HepG2 (cell line): ENCODE data around the gene HK3. TPM values are rescaled to one million over a fixed set of nuclear protein-coding genes. Genes with fewer than 3 reads are reported as not detected.

Source experiments
- ATAC-seq: fragments of 200-7000 bp; cut with Tn5 transposase; 3 replicates; pipeline ENCODE4 v1.9.1; 2020; ENCODE audit warnings: mild to moderate bottlenecking, moderate library complexity
- BruUV-seq: library from RNA; stranded (reverse); fragments of 400-500 nt; replicated peaks from 2 replicates; lab custom pipeline; 2021; lab: Mats Ljungman, UMichigan
- CTCF ChIA-PET: fragments of 300-600 bp; formaldehyde crosslinking; extraction: SDS; loops from one replicate; lab custom pipeline; 2021; ENCODE audit warnings: low total read pairs, inconsistent platforms, low intra/inter-chr PET ratio; lab: Yijun Ruan, JAX
- POLR2A ChIA-PET: fragments of 350-600 bp; sonication (Branson Sonifier 250); formaldehyde crosslinking; loops from one replicate; lab custom pipeline; 2020; ENCODE audit warnings: antibody characterized with exemption, inconsistent platforms; lab: Yijun Ruan, JAX
- DNase-seq: peaks from one replicate; pipeline ENCODE4 v3.0.0-alpha.2; 2015; ENCODE audit warnings: low spot score
- FAIRE-seq: peaks from 3 replicates; lab custom pipeline; 2011; peaks lifted over from hg19 to GRCh38; lab: Jason Lieb, UNC
- H2AFZ ChIP-seq: one replicate; pipeline ENCODE4 v1.6.1; 2011; ENCODE audit warnings: low read length, inconsistent platforms
- H3K27ac ChIP-seq: fragments of 300-600 bp; 3 replicates; pipeline ENCODE4 v1.8.0; 2011; ENCODE audit warnings: mixed run types, mild to moderate bottlenecking, mixed read lengths, low read length, inconsistent platforms; ENCODE audit not compliant: insufficient read depth; ENCODE audit errors: extremely low read length
- H3K27me3 ChIP-seq, 2 experiments: fragments of 200-600 bp in 1 of 2; 2 replicates in 1 of 2; 3 replicates in 1 of 2; pipeline versions ENCODE4 v1.6.0 to v1.8.0; 2011; ENCODE audit warnings: low read length in 2 of 2, mild to moderate bottlenecking in 2 of 2, moderate library complexity in 2 of 2, inconsistent platforms in 1 of 2; ENCODE audit not compliant: insufficient read depth in 2 of 2, control insufficient read depth in 1 of 2
- H3K36me3 ChIP-seq, 2 experiments: fragments of 200-600 bp in 1 of 2; replicated peaks in 1 of 2; 2 replicates in 1 of 2; 3 replicates in 1 of 2; pipeline versions ENCODE4 v1.5.1 to v1.8.0; 2011; ENCODE audit warnings: low read length in 2 of 2, inconsistent platforms in 1 of 2; ENCODE audit not compliant: insufficient read depth in 2 of 2, control insufficient read depth in 1 of 2
- H3K4me1 ChIP-seq: 2 replicates; pipeline ENCODE4 v1.5.1; 2012; ENCODE audit warnings: low read length, inconsistent platforms; ENCODE audit not compliant: insufficient read depth
- H3K4me2 ChIP-seq: 2 replicates; pipeline ENCODE4 v1.6.0; 2011; ENCODE audit warnings: low read depth, low read length, inconsistent platforms
- H3K4me3 ChIP-seq, 3 experiments: fragments of 200-600 bp in 1 of 3; sonication (generic), shearing (Covaris generic) in 1 of 3; replicated peaks in 1 of 3; 2 replicates each; pipeline ENCODE4 v1.5.1; 2011 to 2016; ENCODE audit warnings: low read length in 3 of 3, inconsistent platforms in 2 of 3, low read depth in 2 of 3, mild to moderate bottlenecking in 2 of 3, control low read depth in 1 of 3, mixed read lengths in 1 of 3; ENCODE audit not compliant: insufficient read depth in 1 of 3
- H3K79me2 ChIP-seq: one replicate; pipeline ENCODE4 v1.6.1; 2011; ENCODE audit warnings: low read length, inconsistent platforms; ENCODE audit not compliant: insufficient read depth
- H3K9ac ChIP-seq: 2 replicates; pipeline ENCODE4 v1.6.0; 2011; ENCODE audit warnings: mild to moderate bottlenecking, low read depth, low read length, inconsistent platforms; ENCODE audit not compliant: insufficient read depth
- H3K9me3 ChIP-seq: 2 replicates; pipeline ENCODE4 v1.5.1; 2012; ENCODE audit warnings: mild to moderate bottlenecking, low read length
- H4K20me1 ChIP-seq: 2 replicates; pipeline ENCODE4 v1.6.0; 2011; ENCODE audit warnings: inconsistent platforms, mild to moderate bottlenecking, low read length, moderate library complexity; ENCODE audit not compliant: insufficient read depth
- CCDC6 ChIP-seq: sonication (generic); formaldehyde crosslinking; IDR thresholded peaks from 2 replicates; pipeline ENCODE4 v1.8.1; 2022; ENCODE audit warnings: mild to moderate bottlenecking, missing genetic modification reagents, moderate library complexity
- CENPBD1 ChIP-seq: sonication (generic); formaldehyde crosslinking; IDR thresholded peaks from 2 replicates; pipeline ENCODE4 v1.8.0; 2022; ENCODE audit warnings: missing genetic modification reagents, low read depth, mild to moderate bottlenecking, borderline replicate concordance
- MYNN ChIP-seq: sonication (generic); formaldehyde crosslinking; IDR thresholded peaks from 2 replicates; pipeline ENCODE4 v1.4.0; 2020; ENCODE audit warnings: mild to moderate bottlenecking, low read depth, missing genetic modification reagents
- ZBTB40 ChIP-seq, 2 experiments: fragments of 450-650 bp in 1 of 2; sonication (generic) in 1 of 2; formaldehyde crosslinking in 1 of 2; IDR thresholded peaks; 2 replicates each; pipeline versions ENCODE4 v1.6.1 to v1.8.0; 2016 to 2022; ENCODE audit warnings: antibody characterized with exemption in 1 of 2, mild to moderate bottlenecking in 1 of 2, missing genetic modification reagents in 1 of 2
- WGBS: methylation state at CpG from one replicate; pipeline ENCODE4 v1.1.6; 2017; ENCODE audit warnings: low lambda C conversion rate; 5-methylcytosine and 5-hydroxymethylcytosine counted together
- in situ Hi-C: cut with HindIII; loops from 2 replicates; pipeline ENCODE4 v1.10.0; 2017; ENCODE audit warnings: low pct_unique_long_range_greater_than_20kb; ENCODE audit not compliant: extremely low pct_ligation_motif_present
- intact Hi-C: fragments of 100-400 bp; cut with micrococcal nuclease; formaldehyde crosslinking; loops from one replicate; pipeline ENCODE4 v1.10.0; 2022; ENCODE audit not compliant: unreplicated experiment
- polyA plus RNA-seq, 8 experiments: library from polyadenylated mRNA; depleted of rRNA in 3 of 8; stranded (reverse) in 7 of 8; unstranded in 1 of 8; fragments of >200 nt; fragmentation: Illumina TruSeq in 4 of 8; extraction: Trizol in 4 of 8; gene quantifications; 2 replicates each; pipeline versions ENCODE4 v1.2.1 to v1.2.3, GENCODE V29; 2011 to 2016; ENCODE audit warnings: low read depth in 4 of 8, missing spikeins in 1 of 8, mixed read lengths in 1 of 8; ENCODE audit not compliant: insufficient read depth in 1 of 8
- total RNA-seq, 5 experiments: library from RNA; depleted of rRNA; stranded (reverse); fragments of >200 nt; fragmentation: Illumina TruSeq; extraction: Trizol; gene quantifications; 2 replicates each; pipeline ENCODE4 v1.2.3, GENCODE V29; 2016; ENCODE audit warnings: low read depth in 1 of 5

The HK3 gene
- total and polyA plus RNA-seq, 2 of the 13 experiments (the other 11 are each of a cell fraction or from before 2014, with no cell fraction given), result not detected

GRCh38 chr5:176850371-176851245, 48.5 kb downstream of the HK3 start:
- no peak overlapping the region for H3K4me2 ChIP-seq
- H4K20me1 ChIP-seq, result no peaks in the 10 kb centered on the region
- no peak overlapping the region for H3K27ac ChIP-seq
- peaks cover 12 to 83% of the 10 kb centered on the region in 2 experiments; a peak in 4 of 5 replicates for H3K27me3 ChIP-seq
- DNase-seq, result no peak
- no peak overlapping the region for H2AFZ ChIP-seq
- no peak for FAIRE-seq
- no peaks in the 10 kb centered on the region for H3K9me3 ChIP-seq
- ATAC-seq, result no peak
- no peaks in the 10 kb centered on the region for H3K79me2 ChIP-seq
- intact Hi-C loops, result no loop called here
- TF ChIP-seq CENPBD1 (CRISPR knock-in tag), result no peak
- no peak for TF ChIP-seq CCDC6 (CRISPR knock-in tag)
- no peak for TF ChIP-seq MYNN (CRISPR knock-in tag)
- TF ChIP-seq ZBTB40 (IDR thresholded peaks at IDR 0.05), result no peak
- no peak for TF ChIP-seq ZBTB40 (CRISPR knock-in tag; IDR thresholded peaks at IDR 0.05)
- POLR2A ChIA-PET, result no interaction called here
- no TSS peak for BruUV-seq
- H3K4me3 ChIP-seq, result no peak overlapping the region
- H3K9ac ChIP-seq, result no peak overlapping the region
- WGBS, result 18% methylated on average over 15 of the region's 21 CpGs
- 0 out of 2 replicates have a peak, but pooled peaks cover 13% of the 10 kb centered on the region for H3K4me1 ChIP-seq
- in situ Hi-C loops, result no loop called here
- CTCF ChIA-PET, result no interaction called here
- H3K36me3 ChIP-seq, result no peaks in the 10 kb centered on the region
